ENCODE results near the gene RALGPS1. TPM values are rescaled to one million over a fixed set of nuclear protein-coding genes. Genes with fewer than 3 reads are reported as not detected.

RALGPS1 gene
- total RNA-seq, 5 donors from 2014 or later (not counting 1 experiment from before 2014, with no cell fraction given), result 7.3 to 13.9 (median 9.4) TPM

- no peak overlapping the region for H3K4me3 ChIP-seq (ENCODE audit: control insufficient read depth in 1 of 2, extremely low read depth in 1 of 2, low read length in 1 of 2)
- no peaks in the 10 kb centered on the region for H3K36me3 ChIP-seq (ENCODE audit: control insufficient read depth in 2 of 2, extremely low read depth in 1 of 2, insufficient read depth in 1 of 2, low read length in 1 of 2)
- H3K4me1 ChIP-seq (ENCODE audit: control insufficient read depth in 1 of 2, extremely low read depth in 1 of 2, insufficient read depth in 2 of 2, low read length in 2 of 2), result no peaks in the 10 kb centered on the region
- Mint-ChIP-seq H3K27ac (no peak overlapping the region), H3K4me3 (no peak overlapping the region), H3K9me3 (no peaks in the 10 kb centered on the region), H3K36me3 (peaks cover 18% of the 10 kb centered on the region), H3K4me1 (no peaks in the 10 kb centered on the region), H3K27me3 (peaks cover 0 to 13% of the 10 kb centered on the region in 2 donors)
- H3K27ac ChIP-seq (ENCODE audit: low read length), result no peak overlapping the region
- no peaks in the 10 kb centered on the region for H3K9me3 ChIP-seq
- WGBS (ENCODE audit: insufficient coverage), result 97% methylated on average over 2 of the region's 2 CpGs
- DNase-seq, result no peak
- no peaks in the 10 kb centered on the region for H3K27me3 ChIP-seq (replicated peaks in 1 of 2; ENCODE audit: control insufficient read depth in 2 of 2, extremely low read depth in 1 of 2, insufficient read depth in 2 of 2, low read length in 1 of 2)
- POLR2A ChIA-PET, result no interaction called here
- CTCF ChIA-PET, result no interaction called here
- no peak for ATAC-seq (replicated peaks in 1 of 4)
Observed at GRCh38 chr9:127039492-127039891, 124.9 kb downstream of the RALGPS1 start.

DNA sequence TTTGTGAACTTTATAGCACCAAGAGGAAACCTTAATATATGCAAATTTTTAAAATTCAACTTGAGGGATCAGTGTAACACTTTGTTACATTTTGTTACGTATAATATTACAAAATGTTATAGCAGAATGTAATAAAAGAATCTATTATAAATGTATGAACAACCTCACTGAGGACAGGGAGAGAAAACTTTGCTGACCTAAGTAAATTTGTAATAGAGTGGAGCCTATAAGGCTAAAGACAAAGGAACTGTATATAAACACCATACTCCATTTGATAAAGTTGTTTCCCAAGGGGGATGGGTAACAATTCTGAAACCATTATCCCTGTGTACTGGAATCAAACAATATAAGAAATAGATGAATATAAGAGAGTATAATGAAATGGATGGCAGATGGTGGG lies 130.6 kb downstream of the RALGPS1 start:
- no peak for ATAC-seq (replicated peaks in 1 of 4)
- no peaks in the 10 kb centered on the region for H3K9me3 Mint-ChIP-seq
- no peaks in the 10 kb centered on the region for H3K9me3 ChIP-seq
- no peak for DNase-seq
- peaks cover 4 to 19% of the 10 kb centered on the region in 2 experiments for H3K4me1 ChIP-seq (ENCODE audit: control insufficient read depth in 1 of 2, extremely low read depth in 1 of 2, insufficient read depth in 2 of 2, low read length in 2 of 2)
- no peak overlapping the region for H3K4me3 Mint-ChIP-seq
- POLR2A ChIA-PET, result no interaction called here
- peaks cover 0 to 8% of the 10 kb centered on the region in 2 donors for H3K27me3 Mint-ChIP-seq
- no peak overlapping the region for H3K27ac ChIP-seq (ENCODE audit: low read length)
- no peak overlapping the region for H3K27ac Mint-ChIP-seq
- H3K36me3 ChIP-seq (ENCODE audit: control insufficient read depth in 2 of 2, extremely low read depth in 1 of 2, insufficient read depth in 1 of 2, low read length in 1 of 2), result no peaks in the 10 kb centered on the region
- CTCF ChIA-PET, result no interaction called here
- H3K4me1 Mint-ChIP-seq, result peaks cover 21 to 26% (median 24%) of the 10 kb centered on the region in 3 donors
- H3K36me3 Mint-ChIP-seq, result peaks cover 3% of the 10 kb centered on the region
- no peaks in the 10 kb centered on the region for H3K27me3 ChIP-seq (replicated peaks in 1 of 2; ENCODE audit: control insufficient read depth in 2 of 2, extremely low read depth in 1 of 2, insufficient read depth in 2 of 2, low read length in 1 of 2)
- no CpG with 5 or more reads among the region's 1 CpG for WGBS (ENCODE audit: insufficient coverage)
- no peak overlapping the region for H3K4me3 ChIP-seq (ENCODE audit: control insufficient read depth in 1 of 2, extremely low read depth in 1 of 2, low read length in 1 of 2)

- Histone ChIP-seq H3K27ac (ENCODE audit: low read length) (no peak overlapping the region), H3K9me3 (no peaks in the 10 kb centered on the region), H3K4me3 (ENCODE audit: control insufficient read depth in 1 of 2, extremely low read depth in 1 of 2, low read length in 1 of 2) (no peak overlapping the region), H3K36me3 (ENCODE audit: control insufficient read depth in 2 of 2, extremely low read depth in 1 of 2, insufficient read depth in 1 of 2, low read length in 1 of 2) (no peaks in the 10 kb centered on the region), H3K27me3 (replicated peaks in 1 of 2; ENCODE audit: control insufficient read depth in 2 of 2, extremely low read depth in 1 of 2, insufficient read depth in 2 of 2, low read length in 1 of 2) (no peaks in the 10 kb centered on the region), H3K4me1 (ENCODE audit: control insufficient read depth in 1 of 2, extremely low read depth in 1 of 2, insufficient read depth in 2 of 2, low read length in 2 of 2) (peaks cover 4 to 19% of the 10 kb centered on the region in 2 experiments)
- Mint-ChIP-seq H3K27me3 (peaks cover 0 to 2% of the 10 kb centered on the region in 2 donors), H3K4me3 (no peak overlapping the region), H3K4me1 (peaks cover 21 to 31% (median 27%) of the 10 kb centered on the region in 3 donors), H3K36me3 (peaks cover 4% of the 10 kb centered on the region), H3K27ac (peak overlapping the region; percentile 18 to 69), H3K9me3 (no peaks in the 10 kb centered on the region)
- 89% methylated on average over 3 of the region's 3 CpGs for WGBS (ENCODE audit: insufficient coverage)
- CTCF ChIA-PET, result no interaction called here
- ATAC-seq (replicated peaks in 1 of 4) (no peak), DNase-seq (no peak)
- POLR2A ChIA-PET, result no interaction called here
Observed at GRCh38 chr9:127047971-127048370, 133.4 kb downstream of the RALGPS1 start.

DNA sequence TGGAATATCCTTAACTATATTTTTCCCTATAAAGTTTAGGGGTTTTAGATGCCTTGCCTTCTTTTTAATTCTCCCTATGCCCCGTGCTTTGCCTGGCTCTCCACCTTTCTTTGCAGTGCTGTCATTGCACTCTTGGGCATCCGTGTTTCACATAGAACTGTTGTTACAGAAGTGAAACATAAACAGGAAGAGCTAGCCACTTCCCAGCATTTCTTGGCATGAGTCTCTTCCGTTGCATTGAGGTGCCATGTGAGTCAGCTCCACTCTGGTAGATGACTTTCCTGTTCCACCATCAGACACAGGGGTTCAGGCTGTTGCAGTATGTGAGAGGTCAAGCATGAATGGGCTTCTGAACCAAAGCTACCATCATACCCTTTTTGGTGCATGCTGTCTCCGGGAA lies 134.5 kb downstream of the RALGPS1 start:
- H3K4me1 ChIP-seq (ENCODE audit: control insufficient read depth in 1 of 2, extremely low read depth in 1 of 2, insufficient read depth in 2 of 2, low read length in 2 of 2), result peaks cover 4 to 19% of the 10 kb centered on the region in 2 experiments
- H3K36me3 ChIP-seq (ENCODE audit: control insufficient read depth in 2 of 2, extremely low read depth in 1 of 2, insufficient read depth in 1 of 2, low read length in 1 of 2), result no peaks in the 10 kb centered on the region
- 0% methylated on average over 2 of the region's 4 CpGs for WGBS (ENCODE audit: insufficient coverage)
- H3K27me3 ChIP-seq (replicated peaks in 1 of 2; ENCODE audit: control insufficient read depth in 2 of 2, extremely low read depth in 1 of 2, insufficient read depth in 2 of 2, low read length in 1 of 2), result no peaks in the 10 kb centered on the region
- H3K36me3 Mint-ChIP-seq, result peaks cover 10% of the 10 kb centered on the region
- no peaks in the 10 kb centered on the region for H3K9me3 ChIP-seq
- H3K4me3 Mint-ChIP-seq, result peak overlapping the region; percentile 9 to 63 (median 32)
- H3K9me3 Mint-ChIP-seq, result no peaks in the 10 kb centered on the region
- H3K4me3 ChIP-seq (ENCODE audit: control insufficient read depth in 1 of 2, extremely low read depth in 1 of 2, low read length in 1 of 2), result no peak overlapping the region
- POLR2A ChIA-PET, result no interaction called here
- peak; percentile 70 to 95 (median 83) for ATAC-seq (replicated peaks in 1 of 4)
- CTCF ChIA-PET, result no interaction called here
- H3K27me3 Mint-ChIP-seq, result no peaks in the 10 kb centered on the region
- peak overlapping the region; percentile 3 to 73 for H3K27ac Mint-ChIP-seq
- H3K4me1 Mint-ChIP-seq, result peaks cover 21 to 31% (median 27%) of the 10 kb centered on the region in 3 donors
- H3K27ac ChIP-seq (ENCODE audit: low read length), result no peak overlapping the region
- peak in 24 of 35 experiments; percentile 0 to 47 (median 6) for DNase-seq

GRCh38 chr9:127049581-127049980 lies 135.0 kb downstream of the RALGPS1 start:
- CTCF ChIA-PET, result no interaction called here
- H3K4me3 ChIP-seq (ENCODE audit: control insufficient read depth in 1 of 2, extremely low read depth in 1 of 2, low read length in 1 of 2), result no peak overlapping the region
- POLR2A ChIA-PET, result no interaction called here
- H3K9me3 ChIP-seq, result no peaks in the 10 kb centered on the region
- H3K4me1 ChIP-seq (ENCODE audit: control insufficient read depth in 1 of 2, extremely low read depth in 1 of 2, insufficient read depth in 2 of 2, low read length in 2 of 2), result peaks cover 4 to 19% of the 10 kb centered on the region in 2 experiments
- Mint-ChIP-seq H3K9me3 (no peaks in the 10 kb centered on the region), H3K36me3 (peaks cover 10% of the 10 kb centered on the region), H3K27ac (peak overlapping the region in 1 of 2 donors; percentile 49), H3K4me1 (peaks cover 21 to 31% (median 27%) of the 10 kb centered on the region in 3 donors), H3K4me3 (no peak overlapping the region), H3K27me3 (no peaks in the 10 kb centered on the region)
- no peak for DNase-seq
- no peaks in the 10 kb centered on the region for H3K36me3 ChIP-seq (ENCODE audit: control insufficient read depth in 2 of 2, extremely low read depth in 1 of 2, insufficient read depth in 1 of 2, low read length in 1 of 2)
- no peaks in the 10 kb centered on the region for H3K27me3 ChIP-seq (replicated peaks in 1 of 2; ENCODE audit: control insufficient read depth in 2 of 2, extremely low read depth in 1 of 2, insufficient read depth in 2 of 2, low read length in 1 of 2)
- no peak overlapping the region for H3K27ac ChIP-seq (ENCODE audit: low read length)
- no peak for ATAC-seq (replicated peaks in 1 of 4)
- 95% methylated on average over 6 of the region's 8 CpGs for WGBS (ENCODE audit: insufficient coverage)

- no peaks in the 10 kb centered on the region for H3K9me3 ChIP-seq
- ATAC-seq (replicated peaks in 1 of 4) (no peak), DNase-seq (no peak)
- H3K27ac Mint-ChIP-seq, result peak overlapping the region in 1 of 2 donors; percentile 49
- H3K9me3 Mint-ChIP-seq, result no peaks in the 10 kb centered on the region
- 100% methylated on average over 2 of the region's 3 CpGs for WGBS (ENCODE audit: insufficient coverage)
- H3K4me1 Mint-ChIP-seq, result peaks cover 21 to 31% (median 27%) of the 10 kb centered on the region in 3 donors
- peaks cover 4 to 19% of the 10 kb centered on the region in 2 experiments for H3K4me1 ChIP-seq (ENCODE audit: control insufficient read depth in 1 of 2, extremely low read depth in 1 of 2, insufficient read depth in 2 of 2, low read length in 2 of 2)
- peaks cover 10% of the 10 kb centered on the region for H3K36me3 Mint-ChIP-seq
- ChIA-PET POLR2A (no interaction called here), CTCF (no interaction called here)
- no peaks in the 10 kb centered on the region for H3K27me3 ChIP-seq (replicated peaks in 1 of 2; ENCODE audit: control insufficient read depth in 2 of 2, extremely low read depth in 1 of 2, insufficient read depth in 2 of 2, low read length in 1 of 2)
- H3K27ac ChIP-seq (ENCODE audit: low read length), result no peak overlapping the region
- H3K4me3 Mint-ChIP-seq, result no peak overlapping the region
- no peaks in the 10 kb centered on the region for H3K27me3 Mint-ChIP-seq
- H3K4me3 ChIP-seq (ENCODE audit: control insufficient read depth in 1 of 2, extremely low read depth in 1 of 2, low read length in 1 of 2), result no peak overlapping the region
- H3K36me3 ChIP-seq (ENCODE audit: control insufficient read depth in 2 of 2, extremely low read depth in 1 of 2, insufficient read depth in 1 of 2, low read length in 1 of 2), result no peaks in the 10 kb centered on the region
Observed at GRCh38 chr9:127050152-127050551, 135.6 kb downstream of the RALGPS1 start.

DNA sequence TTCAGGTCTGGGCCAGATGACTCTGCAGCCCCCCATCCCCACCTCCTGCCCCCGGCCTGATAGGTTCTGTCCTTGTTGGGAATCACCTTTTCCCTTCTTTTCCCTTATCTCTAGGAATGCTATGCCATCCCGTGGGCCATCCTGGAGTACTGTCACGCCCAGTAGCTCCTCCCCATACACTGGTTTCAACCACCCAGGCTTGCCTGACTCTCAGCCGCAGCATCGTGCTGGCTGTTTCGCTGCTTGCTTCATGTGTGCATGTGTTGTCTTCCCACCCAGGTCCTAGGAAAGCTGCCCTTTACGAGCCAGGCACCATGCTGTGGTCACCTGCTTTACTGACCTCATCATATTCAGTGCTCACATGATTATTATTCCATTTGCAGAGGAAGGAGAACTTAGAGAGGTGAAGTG lies 136.0 kb downstream of the RALGPS1 start:
- ATAC-seq (replicated peaks in 1 of 4) (no peak), DNase-seq (no peak)
- Histone ChIP-seq H3K4me3 (ENCODE audit: control insufficient read depth in 1 of 2, extremely low read depth in 1 of 2, low read length in 1 of 2) (no peak overlapping the region), H3K36me3 (ENCODE audit: control insufficient read depth in 2 of 2, extremely low read depth in 1 of 2, insufficient read depth in 1 of 2, low read length in 1 of 2) (no peaks in the 10 kb centered on the region), H3K4me1 (ENCODE audit: control insufficient read depth in 1 of 2, extremely low read depth in 1 of 2, insufficient read depth in 2 of 2, low read length in 2 of 2) (peaks cover 4 to 19% of the 10 kb centered on the region in 2 experiments), H3K9me3 (no peaks in the 10 kb centered on the region), H3K27me3 (replicated peaks in 1 of 2; ENCODE audit: control insufficient read depth in 2 of 2, extremely low read depth in 1 of 2, insufficient read depth in 2 of 2, low read length in 1 of 2) (no peaks in the 10 kb centered on the region), H3K27ac (ENCODE audit: low read length) (no peak overlapping the region)
- no peak overlapping the region for H3K4me3 Mint-ChIP-seq
- H3K27me3 Mint-ChIP-seq, result no peaks in the 10 kb centered on the region
- POLR2A ChIA-PET, result no interaction called here
- CTCF ChIA-PET, result no interaction called here
- peaks cover 10% of the 10 kb centered on the region for H3K36me3 Mint-ChIP-seq
- H3K4me1 Mint-ChIP-seq, result peaks cover 21 to 31% (median 27%) of the 10 kb centered on the region in 3 donors
- 89% methylated on average over 7 of the region's 7 CpGs for WGBS (ENCODE audit: insufficient coverage)
- H3K27ac Mint-ChIP-seq, result peak overlapping the region in 1 of 2 donors; percentile 30
- no peaks in the 10 kb centered on the region for H3K9me3 Mint-ChIP-seq
